ENCODE data around the gene CDK14. TPM values are rescaled to one million over a fixed set of nuclear protein-coding genes. Genes with fewer than 3 reads are reported as not detected.

Gene CDK14
- total RNA-seq, 2 donors from 2014 or later, result 1.9 to 4.9 TPM

- Histone ChIP-seq H3K9me3 (no peaks in the 10 kb centered on the region), H3K27me3 (no peaks in the 10 kb centered on the region), H3K4me1 (no peaks in the 10 kb centered on the region), H3K27ac (no peak overlapping the region), H3K36me3 (no peaks in the 10 kb centered on the region), H3K4me3 (no peak overlapping the region), H3K9ac (ENCODE audit: low read depth in 2 of 2, low read length in 2 of 2) (no peak overlapping the region)
- no peak for TF ChIP-seq CTCF (IDR thresholded peaks at IDR 0.05)
- DNase-seq, result no peak
- intact Hi-C loops (cut with DNase I), result no loop called here
Measured at GRCh38 chr7:91054374-91054773, 458.3 kb downstream of the CDK14 start.

- Histone ChIP-seq H3K27me3 (no peaks in the 10 kb centered on the region), H3K9me3 (no peaks in the 10 kb centered on the region), H3K9ac (ENCODE audit: low read depth in 2 of 2, low read length in 2 of 2) (no peak overlapping the region), H3K27ac (no peak overlapping the region), H3K4me1 (no peaks in the 10 kb centered on the region), H3K4me3 (no peak overlapping the region), H3K36me3 (no peaks in the 10 kb centered on the region)
- intact Hi-C loops (cut with DNase I), result no loop called here
- DNase-seq, result no peak
- no peak for TF ChIP-seq CTCF (IDR thresholded peaks at IDR 0.05)
Measured at GRCh38 chr7:91055219-91055618, 459.1 kb downstream of the CDK14 start.

DNA sequence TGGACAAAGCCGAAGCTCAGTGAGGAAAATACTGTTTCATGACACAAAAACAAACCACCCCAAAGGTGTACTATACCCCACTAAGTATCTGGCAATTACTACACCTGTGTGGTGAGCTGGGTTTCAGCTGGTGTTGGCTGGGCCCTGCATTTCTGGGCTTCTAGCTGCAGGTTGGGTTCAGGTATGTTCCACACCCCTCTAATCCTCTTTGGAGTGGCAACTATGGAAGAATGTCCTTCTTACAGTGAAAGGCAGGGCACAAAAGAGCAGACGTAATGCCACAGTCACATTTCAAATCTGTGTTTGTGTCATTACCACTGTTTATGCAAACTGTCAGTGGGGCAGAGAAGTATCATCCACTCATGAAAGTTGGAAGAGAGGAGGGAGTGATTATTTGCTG is 466.6 kb downstream of the CDK14 start:
- intact Hi-C loops (cut with DNase I), result no loop called here
- DNase-seq, result no peak

DNA sequence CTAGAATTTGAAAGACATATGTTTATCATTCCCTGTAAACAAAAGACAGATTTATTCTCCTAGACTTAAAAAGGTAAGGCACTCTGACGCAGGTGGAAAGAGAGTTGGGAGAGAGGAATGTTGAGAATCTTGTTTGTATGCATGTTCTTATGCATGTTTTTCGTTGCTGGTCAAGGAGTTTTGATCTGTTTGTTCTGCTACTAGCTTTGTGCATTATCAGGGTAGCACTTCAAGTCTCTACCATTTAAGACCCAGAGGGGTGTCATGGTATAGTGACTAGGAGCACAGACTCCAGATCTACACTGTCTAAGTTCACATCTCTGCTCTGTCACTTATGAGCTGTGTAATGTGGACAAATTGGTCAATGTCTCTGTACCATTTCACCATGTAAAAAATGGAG is 467.9 kb downstream of the CDK14 start:
- TF ChIP-seq CTCF (IDR thresholded peaks at IDR 0.05), result no peak
- Histone ChIP-seq H3K9ac (ENCODE audit: low read depth in 2 of 2, low read length in 2 of 2) (no peak overlapping the region), H3K4me3 (no peak overlapping the region), H3K27ac (no peak overlapping the region), H3K27me3 (no peaks in the 10 kb centered on the region), H3K9me3 (no peaks in the 10 kb centered on the region), H3K36me3 (no peaks in the 10 kb centered on the region), H3K4me1 (no peaks in the 10 kb centered on the region)
- intact Hi-C loops (cut with DNase I), result no loop called here
- no peak for DNase-seq

More for the DNA sequence above, 466.6 kb downstream of the CDK14 start:
- Histone ChIP-seq H3K9ac (ENCODE audit: low read depth in 2 of 2, low read length in 2 of 2) (no peak overlapping the region), H3K9me3 (no peaks in the 10 kb centered on the region), H3K4me3 (no peak overlapping the region), H3K4me1 (no peaks in the 10 kb centered on the region), H3K27me3 (no peaks in the 10 kb centered on the region), H3K36me3 (no peaks in the 10 kb centered on the region), H3K27ac (no peak overlapping the region)
- no peak for TF ChIP-seq CTCF (IDR thresholded peaks at IDR 0.05)

GRCh38 chr7:91064938-91065337 is 468.8 kb downstream of the CDK14 start:
- H3K4me3 ChIP-seq, result no peak overlapping the region
- H3K36me3 ChIP-seq, result no peaks in the 10 kb centered on the region
- intact Hi-C loops (cut with DNase I), result no loop called here
- H3K27ac ChIP-seq, result no peak overlapping the region
- no peaks in the 10 kb centered on the region for H3K9me3 ChIP-seq
- no peaks in the 10 kb centered on the region for H3K27me3 ChIP-seq
- H3K4me1 ChIP-seq, result no peaks in the 10 kb centered on the region
- DNase-seq, result no peak
- no peak for TF ChIP-seq CTCF (IDR thresholded peaks at IDR 0.05)
- no peak overlapping the region for H3K9ac ChIP-seq (ENCODE audit: low read depth in 2 of 2, low read length in 2 of 2)

DNA sequence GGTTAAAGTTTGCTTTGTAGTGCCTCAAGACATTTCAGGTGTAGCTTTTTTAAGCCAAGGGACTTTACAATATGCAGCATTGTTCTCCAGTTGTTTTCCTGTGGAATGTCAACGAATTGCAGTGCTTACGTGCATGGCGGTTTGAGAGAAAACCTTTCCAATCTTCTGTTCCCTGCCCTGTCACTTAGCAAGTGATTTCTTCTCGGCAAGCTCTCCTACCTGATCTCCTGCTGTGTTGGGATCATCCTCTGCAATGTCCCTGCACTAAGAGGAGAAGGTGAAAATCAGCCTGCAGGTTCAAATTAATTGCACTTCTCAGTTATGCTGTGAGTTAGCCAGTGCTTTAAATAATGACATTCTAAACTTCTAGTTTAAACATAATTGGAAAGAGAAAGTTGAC is 470.5 kb downstream of the CDK14 start:
- intact Hi-C loops (cut with DNase I), result no loop called here
- no peaks in the 10 kb centered on the region for H3K4me1 ChIP-seq
- no peak overlapping the region for H3K27ac ChIP-seq
- no peak for DNase-seq
- H3K27me3 ChIP-seq, result no peaks in the 10 kb centered on the region
- no peaks in the 10 kb centered on the region for H3K36me3 ChIP-seq
- no peak overlapping the region for H3K9ac ChIP-seq (ENCODE audit: low read depth in 2 of 2, low read length in 2 of 2)
- no peak for TF ChIP-seq CTCF (IDR thresholded peaks at IDR 0.05)
- no peaks in the 10 kb centered on the region for H3K9me3 ChIP-seq
- no peak overlapping the region for H3K4me3 ChIP-seq

Measured in colonic mucosa (tissue), 4 donors.